GM18511 (cell line): Measurements from ENCODE around the gene BEND6.
A peak's percentile ranks its signal among the peaks of the same experiment; 100 is the strongest.
"Not testable (repeated sequence)": the region's sequence is repeated elsewhere in the genome, so short reads cannot be mapped to it uniquely, and the experiment has no call there.

Experiments
- ATAC-seq: cut with Tn5 transposase; IDR thresholded peaks from one replicate; pipeline ENCODE4 v1.9.1; 2021; ENCODE audit warnings: mild to moderate bottlenecking, moderate library complexity; ENCODE audit not compliant: unreplicated experiment

BEND6 gene

GRCh38 chr6:56977192-56977591 lies 22.3 kb downstream of the BEND6 start:
- no peak for ATAC-seq

GRCh38 chr6:56978530-56978929 lies 23.6 kb downstream of the BEND6 start:
- no peak for ATAC-seq

- no peak for ATAC-seq
Observed at GRCh38 chr6:56984361-56984760, 29.5 kb downstream of the BEND6 start.

DNA sequence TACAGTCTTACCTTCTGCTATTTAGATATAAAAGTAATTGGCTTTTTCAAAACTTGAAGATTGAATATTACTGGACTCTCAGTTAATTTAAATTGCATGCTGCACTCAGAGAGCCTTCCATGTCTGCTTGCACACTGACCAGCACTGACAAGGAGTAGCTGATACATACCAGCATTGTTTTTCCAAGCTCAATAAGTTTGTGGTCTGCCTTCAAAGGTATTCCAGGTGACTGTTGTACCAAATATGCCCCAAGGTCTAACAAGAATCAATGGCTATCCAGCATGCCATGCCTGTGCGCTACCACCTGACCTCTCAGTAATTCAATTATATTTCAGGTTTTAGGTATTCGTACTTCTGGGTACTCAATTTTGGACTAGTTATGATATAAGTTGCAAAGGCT lies 30.0 kb downstream of the BEND6 start:
- no peak for ATAC-seq

GRCh38 chr6:56986611-56987010 lies 31.7 kb downstream of the BEND6 start:
- ATAC-seq: no peak

- ATAC-seq: no peak
Observed at GRCh38 chr6:56988145-56988544, 33.2 kb downstream of the BEND6 start.

- no peak for ATAC-seq
Observed at GRCh38 chr6:56992036-56992435, 37.1 kb downstream of the BEND6 start.

- no peak for ATAC-seq
Observed at GRCh38 chr6:56992703-56993102, 37.8 kb downstream of the BEND6 start.

GRCh38 chr6:56995347-56995902 lies 40.5 kb downstream of the BEND6 start:
- no peak for ATAC-seq

DNA sequence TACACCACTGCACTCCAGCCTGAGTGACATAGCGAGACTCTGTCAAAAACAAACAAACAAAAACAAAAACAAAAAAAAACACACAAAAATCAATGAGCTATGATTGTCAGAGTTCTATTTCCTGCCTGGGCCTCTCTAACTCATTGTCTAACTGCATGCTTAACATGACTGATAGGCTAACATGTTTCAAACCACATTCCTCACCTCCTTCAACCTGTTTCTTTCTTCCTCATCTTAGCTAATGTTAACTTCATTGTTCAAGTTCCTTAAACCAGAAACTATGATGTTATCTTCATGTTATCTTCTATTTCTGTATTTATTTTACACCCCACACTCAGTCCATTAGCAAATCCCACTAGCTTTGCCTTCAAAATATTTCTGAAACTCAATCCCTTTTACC lies 41.5 kb downstream of the BEND6 start:
- no peak for ATAC-seq

DNA sequence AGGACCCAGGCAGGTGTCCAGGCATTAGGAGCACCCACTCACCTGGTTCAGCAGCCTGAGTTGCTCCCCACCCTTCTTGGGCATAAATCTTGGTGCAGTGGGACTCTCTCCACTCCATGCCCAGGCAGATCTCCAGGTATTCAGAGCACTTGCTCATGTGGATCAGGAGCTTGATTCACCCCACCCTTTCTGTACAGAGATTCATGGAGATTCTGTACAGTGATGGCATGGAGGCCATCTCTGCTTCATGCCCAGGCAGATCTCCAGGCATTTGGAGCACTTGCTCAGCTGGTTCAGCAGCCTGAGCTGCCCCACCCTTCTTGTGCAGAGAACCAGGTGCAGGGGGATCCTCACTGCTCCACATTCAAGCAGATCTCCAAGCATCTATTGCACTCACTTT lies 44.1 kb downstream of the BEND6 start:
- ATAC-seq: no peak

DNA sequence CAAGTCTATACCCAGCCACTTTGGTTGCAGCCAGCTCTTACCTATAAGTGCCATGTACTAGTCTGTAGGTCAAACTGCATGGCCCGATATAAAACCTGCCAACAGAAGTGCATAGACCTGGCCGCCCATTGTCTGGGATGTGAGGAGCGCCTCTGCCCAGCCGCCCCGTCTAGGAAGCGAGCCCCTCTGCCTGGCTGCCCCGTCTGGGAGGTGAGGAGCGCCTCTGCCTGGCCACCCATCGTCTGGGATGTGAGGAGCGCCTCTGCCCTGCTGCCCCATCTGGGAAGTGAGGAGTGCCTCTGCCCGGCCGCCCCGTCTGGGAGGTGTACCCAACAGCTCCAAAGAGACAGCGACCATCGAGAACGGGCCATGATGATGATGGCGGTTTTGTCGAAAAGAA lies 44.8 kb downstream of the BEND6 start:
- not testable (repeated sequence) for ATAC-seq

DNA sequence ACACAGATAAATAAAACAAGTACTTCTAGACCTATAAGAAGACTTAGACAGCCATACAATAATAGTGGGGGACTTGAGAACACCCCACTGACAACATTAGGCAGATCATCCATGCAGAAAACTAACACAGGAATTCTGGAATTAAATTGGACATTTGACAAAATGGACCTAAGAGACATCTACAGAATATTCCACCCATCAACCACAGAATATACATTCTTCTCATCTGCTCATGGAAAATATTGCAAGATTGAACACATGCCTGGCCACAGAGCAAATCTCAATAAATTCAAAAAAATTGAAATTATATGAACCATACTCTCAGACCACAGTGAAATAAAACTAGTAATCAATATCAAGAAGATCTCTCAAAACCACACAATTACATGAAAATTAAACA lies 47.3 kb downstream of the BEND6 start:
- ATAC-seq: no peak

DNA sequence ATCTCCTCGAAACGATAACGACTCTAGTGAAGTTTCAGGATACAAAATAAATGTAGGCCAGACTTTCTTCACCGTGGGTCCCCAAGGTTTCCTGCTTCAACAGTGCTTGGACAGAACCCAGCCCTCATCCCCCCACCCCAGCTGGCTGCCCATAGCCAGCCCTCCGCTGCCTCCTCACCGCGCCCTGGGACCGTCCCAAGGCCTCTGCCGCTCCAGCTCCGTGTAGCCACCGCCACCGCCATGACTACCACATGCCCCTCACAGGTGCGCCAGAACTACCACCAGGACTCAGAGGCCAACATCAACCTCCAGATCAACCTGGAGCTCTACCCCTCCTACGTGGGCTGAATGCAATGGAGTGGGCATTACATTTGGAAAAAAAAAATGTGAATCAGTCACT lies 49.4 kb downstream of the BEND6 start:
- no peak for ATAC-seq

GRCh38 chr6:57006101-57006500 lies 51.2 kb downstream of the BEND6 start:
- no peak for ATAC-seq

DNA sequence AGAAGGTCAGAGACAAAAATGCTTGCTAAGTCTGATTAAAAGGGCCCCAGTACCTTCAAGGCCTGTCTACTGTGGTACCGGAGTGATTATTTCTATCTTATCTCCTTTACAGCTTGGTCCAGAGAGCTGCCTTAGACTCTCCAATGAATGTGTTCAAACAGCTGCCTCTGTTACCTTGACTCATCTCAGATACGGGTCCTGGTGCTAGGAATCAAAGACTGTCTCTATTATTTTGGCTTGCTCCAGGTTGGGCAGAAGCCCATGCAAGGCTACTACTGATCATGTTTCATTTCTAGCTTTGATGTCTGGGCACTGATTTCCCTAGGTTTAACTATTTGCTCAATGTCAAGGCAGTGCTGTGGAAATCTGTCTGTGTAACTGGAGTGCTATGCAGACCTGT lies 53.2 kb downstream of the BEND6 start:
- ATAC-seq: not testable (repeated sequence)

GRCh38 chr6:57013521-57013926 lies 58.6 kb downstream of the BEND6 start:
- ATAC-seq: no peak

GRCh38 chr6:57017069-57017468 lies 62.2 kb downstream of the BEND6 start:
- no peak for ATAC-seq

DNA sequence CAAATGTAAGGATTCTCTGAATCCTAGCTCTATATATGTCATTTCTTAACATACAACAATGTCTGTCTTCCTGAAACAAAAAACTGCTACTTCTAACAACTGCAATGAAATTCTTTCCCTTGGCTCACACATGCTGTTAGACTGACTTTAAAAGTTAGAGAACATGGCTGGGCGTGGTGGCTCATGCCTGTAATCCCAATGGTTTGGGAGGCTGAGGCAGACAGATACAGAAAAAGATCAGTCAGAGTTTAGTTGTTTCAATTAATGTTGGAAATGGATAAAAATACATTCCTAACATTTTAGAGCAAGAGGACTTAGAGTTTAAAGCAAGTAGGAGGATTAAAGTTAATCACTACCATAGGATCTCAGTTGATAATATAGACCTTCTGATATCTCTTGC lies 62.9 kb downstream of the BEND6 start:
- ATAC-seq: no peak

DNA sequence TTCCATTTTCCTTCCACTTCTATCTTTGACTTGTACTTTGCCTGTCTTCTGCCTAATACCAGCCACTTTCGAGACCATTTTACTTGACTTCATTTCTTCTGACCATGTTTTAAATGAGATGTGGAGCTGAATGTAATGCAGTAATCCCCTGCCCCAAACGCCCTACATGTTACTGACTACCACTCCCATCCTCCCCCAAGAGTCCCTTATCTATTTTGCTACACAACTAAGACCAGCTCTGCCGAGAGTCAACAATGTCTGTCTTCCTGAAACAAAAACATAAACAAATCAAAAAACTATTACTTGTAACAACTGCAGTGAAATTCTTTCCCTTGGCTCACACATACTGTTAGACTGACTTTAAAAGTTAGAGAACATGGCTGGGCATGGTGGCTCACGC lies 64.5 kb downstream of the BEND6 start:
- no peak for ATAC-seq

GRCh38 chr6:57021086-57021720 lies 66.3 kb downstream of the BEND6 start:
- peak; percentile 88 for ATAC-seq

GRCh38 chr6:57024321-57024720 lies 69.4 kb downstream of the BEND6 start:
- ATAC-seq: no peak

DNA sequence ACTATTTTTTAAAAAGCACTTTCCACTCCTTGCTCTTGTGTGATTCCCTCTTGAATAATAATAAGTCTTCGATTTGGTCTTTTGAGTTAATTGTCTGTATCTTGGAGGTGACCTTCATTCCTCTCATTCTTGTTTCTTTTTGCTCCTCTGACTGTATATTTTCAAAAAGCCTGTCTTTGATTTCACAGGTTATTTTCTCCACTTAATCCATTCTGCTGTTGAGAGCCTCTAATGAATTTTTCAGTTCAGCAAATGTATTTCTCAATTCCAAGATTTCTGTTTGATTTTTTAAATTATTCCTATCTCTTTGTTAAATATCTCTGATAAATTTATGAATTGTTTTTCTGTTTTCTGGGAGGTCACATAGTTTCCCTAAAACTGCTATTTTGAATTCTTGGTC lies 69.9 kb downstream of the BEND6 start:
- ATAC-seq: no peak
